GM12864 (cell line): Measurements from ENCODE around the gene DBH.

Experiments used
- DNase-seq: peaks from one replicate; pipeline ENCODE4 v3.0.0-alpha.2; 2011; ENCODE audit warnings: low read depth
- H3K4me3 ChIP-seq: 2 replicates; pipeline ENCODE4 v1.5.1; 2011; ENCODE audit warnings: mild to moderate bottlenecking, low read depth, low read length, control low read depth
- TF ChIP-seq, protein P1 (sequence below): IDR thresholded peaks from 2 replicates; pipeline ENCODE4 v1.5.1; 2011; ENCODE audit warnings: low read depth, mild to moderate bottlenecking, moderate library complexity, low read length, control low read depth, inconsistent platforms; ENCODE audit errors: missing control alignments

DBH gene

GRCh38 chr9:133605446-133605845, 30.7 kb upstream of the DBH start:
- DNase-seq, result no peak
- no peak overlapping the region for H3K4me3 ChIP-seq
- TF ChIP-seq, protein P1, sequence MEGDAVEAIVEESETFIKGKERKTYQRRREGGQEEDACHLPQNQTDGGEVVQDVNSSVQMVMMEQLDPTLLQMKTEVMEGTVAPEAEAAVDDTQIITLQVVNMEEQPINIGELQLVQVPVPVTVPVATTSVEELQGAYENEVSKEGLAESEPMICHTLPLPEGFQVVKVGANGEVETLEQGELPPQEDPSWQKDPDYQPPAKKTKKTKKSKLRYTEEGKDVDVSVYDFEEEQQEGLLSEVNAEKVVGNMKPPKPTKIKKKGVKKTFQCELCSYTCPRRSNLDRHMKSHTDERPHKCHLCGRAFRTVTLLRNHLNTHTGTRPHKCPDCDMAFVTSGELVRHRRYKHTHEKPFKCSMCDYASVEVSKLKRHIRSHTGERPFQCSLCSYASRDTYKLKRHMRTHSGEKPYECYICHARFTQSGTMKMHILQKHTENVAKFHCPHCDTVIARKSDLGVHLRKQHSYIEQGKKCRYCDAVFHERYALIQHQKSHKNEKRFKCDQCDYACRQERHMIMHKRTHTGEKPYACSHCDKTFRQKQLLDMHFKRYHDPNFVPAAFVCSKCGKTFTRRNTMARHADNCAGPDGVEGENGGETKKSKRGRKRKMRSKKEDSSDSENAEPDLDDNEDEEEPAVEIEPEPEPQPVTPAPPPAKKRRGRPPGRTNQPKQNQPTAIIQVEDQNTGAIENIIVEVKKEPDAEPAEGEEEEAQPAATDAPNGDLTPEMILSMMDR, result no peak

DNA sequence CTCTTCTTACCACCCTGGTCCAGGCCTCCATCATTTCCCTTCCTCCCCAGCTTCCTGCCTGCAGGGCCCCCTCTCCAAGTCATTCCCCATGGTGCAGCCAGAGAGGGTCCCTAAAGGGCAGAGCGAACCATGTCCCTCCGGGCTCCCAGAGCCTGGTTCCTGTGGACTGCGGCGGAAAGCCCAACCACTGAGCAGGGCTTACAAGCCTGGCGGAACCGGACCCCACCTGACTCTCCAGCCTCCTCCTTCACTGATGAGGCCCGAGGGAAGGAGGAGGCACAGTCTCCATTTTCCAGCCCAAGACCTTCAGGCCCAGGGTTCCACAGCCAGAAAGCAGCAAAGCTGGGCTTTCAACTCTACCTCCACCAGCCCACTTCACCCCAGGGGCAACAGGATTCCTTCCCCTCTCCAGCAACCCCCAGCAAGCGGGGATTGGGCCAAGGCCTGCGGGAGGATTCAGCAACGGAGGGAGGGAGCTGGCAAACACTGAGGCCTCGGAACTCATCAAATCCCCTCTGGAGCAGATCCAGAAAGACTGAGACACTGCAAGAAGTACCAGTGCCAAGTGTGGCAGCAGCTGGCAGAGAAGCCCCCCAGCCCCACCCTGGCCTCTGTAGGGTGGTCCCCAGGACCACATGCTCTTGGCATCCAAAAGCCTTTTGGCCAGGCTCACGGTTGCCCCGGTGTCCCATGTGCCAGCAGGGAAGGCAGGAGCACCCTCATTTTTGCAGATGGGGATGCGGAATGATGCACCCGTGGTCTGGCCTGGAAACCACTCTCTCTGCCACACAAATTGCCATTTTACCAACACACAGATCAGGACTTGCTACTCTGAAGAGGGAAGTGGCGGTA, 30.1 kb upstream of the DBH start:
- no peak overlapping the region for H3K4me3 ChIP-seq
- TF ChIP-seq, protein P1, result no peak
- DNase-seq, result no peak

DNA sequence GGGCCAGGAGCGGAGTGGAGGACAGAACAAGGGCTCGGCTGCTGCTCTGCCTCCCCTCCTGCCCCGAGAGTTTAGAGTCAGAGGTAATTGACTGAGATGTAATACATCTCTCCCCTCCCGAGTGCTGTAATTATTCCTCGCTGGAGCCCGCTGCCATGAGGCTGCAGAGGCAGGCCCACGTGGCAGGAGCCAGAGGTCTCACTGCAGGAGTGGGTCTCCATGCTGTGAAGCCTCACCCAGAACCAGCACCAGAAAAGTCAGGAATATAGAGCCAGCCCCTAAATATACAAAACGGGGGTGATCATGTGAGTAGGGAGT, 29.5 kb upstream of the DBH start:
- no peak overlapping the region for H3K4me3 ChIP-seq
- TF ChIP-seq, protein P1, result no peak
- no peak for DNase-seq

DNA sequence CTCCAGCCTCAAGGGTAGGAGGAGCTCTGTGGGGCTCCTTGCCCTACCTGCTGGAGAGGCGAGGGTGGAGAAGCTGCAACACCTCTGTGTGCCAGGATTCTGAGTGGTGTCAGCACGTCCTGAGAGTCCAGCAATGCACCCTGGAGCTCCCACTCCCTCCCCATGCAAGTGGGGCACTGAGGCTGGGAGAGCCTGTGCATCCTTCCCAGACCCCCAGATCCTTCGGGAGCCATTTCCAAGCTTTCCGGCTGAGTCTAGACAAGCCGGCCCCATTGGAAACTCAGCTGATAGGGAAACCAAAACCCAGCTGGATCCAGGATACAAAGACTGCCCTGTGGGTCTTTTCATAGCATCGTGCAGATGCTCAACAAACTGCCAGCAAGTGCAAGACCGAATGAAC, 28.8 kb upstream of the DBH start:
- TF ChIP-seq, protein P1, result no peak
- no peak for DNase-seq

DNA sequence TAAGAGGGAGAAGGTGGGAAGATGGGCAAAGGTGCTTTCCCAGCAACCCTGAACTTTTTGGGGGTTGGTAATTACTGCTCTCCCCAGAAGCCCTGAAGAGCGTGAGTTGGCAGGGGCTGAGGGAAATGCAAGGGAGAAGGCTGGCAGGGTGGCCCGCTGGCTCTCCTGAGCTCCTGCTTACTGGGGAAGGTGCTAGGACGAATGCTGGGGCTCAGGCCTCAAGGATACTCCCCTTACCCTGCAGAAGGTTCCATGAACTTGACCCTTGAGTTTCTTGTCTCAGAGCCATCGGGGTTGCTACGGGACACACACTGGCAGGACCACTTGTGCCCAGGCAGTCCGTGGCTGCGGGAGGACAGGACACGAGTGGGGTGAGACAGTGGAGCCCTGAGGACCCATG, 28.2 kb upstream of the DBH start:
- TF ChIP-seq, protein P1, result no peak
- no peak overlapping the region for H3K4me3 ChIP-seq

More for the DNA sequence above, 28.8 kb upstream of the DBH start:
- no peak overlapping the region for H3K4me3 ChIP-seq

GRCh38 chr9:133608382-133608781, 27.8 kb upstream of the DBH start:
- no peak overlapping the region for H3K4me3 ChIP-seq
- DNase-seq, result no peak
- TF ChIP-seq, protein P1, result no peak

More for the DNA sequence above, 28.2 kb upstream of the DBH start:
- DNase-seq, result no peak

DNA sequence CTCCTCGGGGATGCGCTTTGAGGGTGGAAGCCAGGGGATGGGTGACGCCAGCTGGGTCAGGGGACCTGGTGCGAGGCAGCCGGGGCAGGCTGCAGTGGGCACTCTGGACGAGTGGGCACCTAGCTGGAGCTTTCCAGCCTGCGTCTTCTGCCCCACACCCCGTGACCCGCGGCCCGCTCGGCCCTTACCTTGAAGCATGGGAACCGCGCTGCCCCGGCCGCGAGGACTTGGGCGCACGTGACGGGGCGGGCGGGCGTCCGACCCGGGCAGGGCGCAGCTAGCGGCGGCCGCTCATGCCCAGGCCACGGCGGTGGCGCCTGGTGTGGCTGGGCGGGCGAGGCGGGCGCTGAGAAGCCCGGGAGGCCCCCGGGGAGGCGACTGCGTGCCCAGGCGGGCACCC, 27.3 kb upstream of the DBH start:
- TF ChIP-seq, protein P1, result no peak
- DNase-seq, result no peak
- H3K4me3 ChIP-seq, result no peak overlapping the region
